Jurkat, Clone E6-1 (cell line): ENCODE measurements around the gene SYVN1.
A peak's percentile ranks its signal among the peaks of the same experiment; 100 is the strongest.
"Not testable (repeated sequence)": the region's sequence is repeated elsewhere in the genome, so short reads cannot be mapped to it uniquely, and the experiment has no call there.

Experiments used
- DNase-seq: peaks from one replicate; pipeline ENCODE4 v3.0.0-alpha.2; 2011; ENCODE audit warnings: low read depth, low spot score
- H3K4me3 ChIP-seq: 2 replicates; pipeline ENCODE4 v1.5.1; 2011; ENCODE audit warnings: mild to moderate bottlenecking, low read length, control low read depth, moderate library complexity

Gene SYVN1

GRCh38 chr11:65156256-65156655 is 21.9 kb upstream of the SYVN1 start:
- H3K4me3 ChIP-seq = no peak overlapping the region
- no peak for DNase-seq

GRCh38 chr11:65152122-65152521 is 17.8 kb upstream of the SYVN1 start:
- H3K4me3 ChIP-seq = no peak overlapping the region
- DNase-seq = no peak

- no peak overlapping the region for H3K4me3 ChIP-seq
- DNase-seq = no peak
Measured at GRCh38 chr11:65151331-65151899, 17.1 kb upstream of the SYVN1 start.

- DNase-seq = no peak
- no peak overlapping the region for H3K4me3 ChIP-seq
Measured at GRCh38 chr11:65150509-65151299, 16.4 kb upstream of the SYVN1 start.

- H3K4me3 ChIP-seq = not testable (repeated sequence)
Measured at GRCh38 chr11:65150131-65150508, 15.8 kb upstream of the SYVN1 start.

GRCh38 chr11:65148657-65149056 is 14.3 kb upstream of the SYVN1 start:
- DNase-seq = no peak
- H3K4me3 ChIP-seq = no peak overlapping the region

More at GRCh38 chr11:65150131-65150508, 15.8 kb upstream of the SYVN1 start:
- not testable (repeated sequence) for DNase-seq

- H3K4me3 ChIP-seq = no peak overlapping the region
- DNase-seq = no peak
Measured at GRCh38 chr11:65147352-65148075, 13.2 kb upstream of the SYVN1 start.

- no peak for DNase-seq
- no peak overlapping the region for H3K4me3 ChIP-seq
Measured at GRCh38 chr11:65141896-65142494, 7.7 kb upstream of the SYVN1 start.

GRCh38 chr11:65136515-65137096 is 2.3 kb upstream of the SYVN1 start:
- H3K4me3 ChIP-seq = no peak overlapping the region
- DNase-seq = no peak

GRCh38 chr11:65135633-65136145 is 1.4 kb upstream of the SYVN1 start:
- H3K4me3 ChIP-seq = peak overlapping the region; percentile 88
- no peak for DNase-seq

GRCh38 chr11:65134952-65135632 is 773 bp upstream of the SYVN1 start:
- peak overlapping the region; percentile 88 for H3K4me3 ChIP-seq
- peak; percentile 94 for DNase-seq

- no peak for DNase-seq
- H3K4me3 ChIP-seq = peak overlapping the region; percentile 88
Measured at GRCh38 chr11:65133724-65134123, 595 bp downstream of the SYVN1 start.

- H3K4me3 ChIP-seq = peak overlapping the region; percentile 88
- no peak for DNase-seq
Measured at GRCh38 chr11:65132988-65133700, 1.2 kb downstream of the SYVN1 start.

GRCh38 chr11:65132238-65132987 is 1.9 kb downstream of the SYVN1 start:
- no peak for DNase-seq
- no peak overlapping the region for H3K4me3 ChIP-seq

GRCh38 chr11:65131895-65132237 is 2.5 kb downstream of the SYVN1 start:
- H3K4me3 ChIP-seq = no peak overlapping the region
- no peak for DNase-seq

GRCh38 chr11:65131417-65131776 is 2.9 kb downstream of the SYVN1 start:
- no peak overlapping the region for H3K4me3 ChIP-seq
- no peak for DNase-seq

- no peak for DNase-seq
- no peak overlapping the region for H3K4me3 ChIP-seq
Measured at GRCh38 chr11:65130631-65131416, 3.5 kb downstream of the SYVN1 start.
